ENCODE measurements around the gene PSTPIP1.

The PSTPIP1 gene

GRCh38 chr15:77069521-77070121 is 74.7 kb downstream of the PSTPIP1 start:
- no peak for DNase-seq (ENCODE audit: low spot score)
- H3K9me3 Mint-ChIP-seq: no peaks in the 10 kb centered on the region
- peak overlapping the region; percentile 58 for H3K27ac Mint-ChIP-seq
- peaks cover 9% of the 10 kb centered on the region for H3K27me3 Mint-ChIP-seq (ENCODE audit: low read depth)
- H3K4me3 Mint-ChIP-seq: peak overlapping the region; percentile 78
- peaks cover 26% of the 10 kb centered on the region for H3K4me1 Mint-ChIP-seq (ENCODE audit: low read depth)
- H3K36me3 Mint-ChIP-seq (ENCODE audit: low read depth): peaks cover 2% of the 10 kb centered on the region

GRCh38 chr15:77070180-77070494 is 75.2 kb downstream of the PSTPIP1 start:
- no peak for DNase-seq (ENCODE audit: low spot score)
- H3K4me1 Mint-ChIP-seq (ENCODE audit: low read depth): peaks cover 24% of the 10 kb centered on the region
- peaks cover 11% of the 10 kb centered on the region for H3K27me3 Mint-ChIP-seq (ENCODE audit: low read depth)
- peaks cover 2% of the 10 kb centered on the region for H3K36me3 Mint-ChIP-seq (ENCODE audit: low read depth)
- no peak overlapping the region for H3K27ac Mint-ChIP-seq
- H3K9me3 Mint-ChIP-seq: no peaks in the 10 kb centered on the region
- H3K4me3 Mint-ChIP-seq: peak overlapping the region; percentile 78

- H3K36me3 Mint-ChIP-seq (ENCODE audit: low read depth): peaks cover 2% of the 10 kb centered on the region
- peaks cover 16% of the 10 kb centered on the region for H3K27me3 Mint-ChIP-seq (ENCODE audit: low read depth)
- no peaks in the 10 kb centered on the region for H3K9me3 Mint-ChIP-seq
- peak; percentile 92 for DNase-seq (ENCODE audit: low spot score)
- H3K4me1 Mint-ChIP-seq (ENCODE audit: low read depth): peaks cover 24% of the 10 kb centered on the region
- peak within 1 kb of the TSS; percentile 78 for H3K4me3 Mint-ChIP-seq
- peak within 1 kb of the TSS; percentile 59 for H3K27ac Mint-ChIP-seq
Measured at GRCh38 chr15:77070495-77071304, 75.8 kb downstream of the PSTPIP1 start, which contains the start of gene TSPAN3. Gene TSPAN3 (minus strand): TSS chr15:77071109. CDS start chr15:77070954, 155 bp downstream.

- no peak overlapping the region for H3K27ac Mint-ChIP-seq
- peaks cover 2% of the 10 kb centered on the region for H3K36me3 Mint-ChIP-seq (ENCODE audit: low read depth)
- H3K27me3 Mint-ChIP-seq (ENCODE audit: low read depth): peaks cover 21% of the 10 kb centered on the region
- H3K9me3 Mint-ChIP-seq: no peaks in the 10 kb centered on the region
- H3K4me1 Mint-ChIP-seq (ENCODE audit: low read depth): peaks cover 24% of the 10 kb centered on the region
- DNase-seq (ENCODE audit: low spot score): no peak
- H3K4me3 Mint-ChIP-seq: peak overlapping the region; percentile 65
Measured at GRCh38 chr15:77071305-77072223, 76.6 kb downstream of the PSTPIP1 start.

GRCh38 chr15:77074350-77074749 is 79.4 kb downstream of the PSTPIP1 start:
- Mint-ChIP-seq H3K4me3 (no peak overlapping the region), H3K4me1 (ENCODE audit: low read depth) (peaks cover 13% of the 10 kb centered on the region), H3K27me3 (ENCODE audit: low read depth) (peaks cover 21% of the 10 kb centered on the region), H3K27ac (no peak overlapping the region), H3K36me3 (ENCODE audit: low read depth) (no peaks in the 10 kb centered on the region), H3K9me3 (no peaks in the 10 kb centered on the region)
- no peak for DNase-seq (ENCODE audit: low spot score)

- Mint-ChIP-seq H3K27ac (no peak overlapping the region), H3K36me3 (ENCODE audit: low read depth) (no peaks in the 10 kb centered on the region), H3K4me3 (no peak overlapping the region), H3K4me1 (ENCODE audit: low read depth) (peaks cover 8% of the 10 kb centered on the region), H3K27me3 (ENCODE audit: low read depth) (peaks cover 14% of the 10 kb centered on the region), H3K9me3 (no peaks in the 10 kb centered on the region)
- DNase-seq (ENCODE audit: low spot score): no peak
Measured at GRCh38 chr15:77075528-77075927, 80.6 kb downstream of the PSTPIP1 start.

GRCh38 chr15:77076323-77076915 is 81.5 kb downstream of the PSTPIP1 start:
- peaks cover 14% of the 10 kb centered on the region for H3K27me3 Mint-ChIP-seq (ENCODE audit: low read depth)
- no peak for DNase-seq (ENCODE audit: low spot score)
- H3K9me3 Mint-ChIP-seq: no peaks in the 10 kb centered on the region
- no peaks in the 10 kb centered on the region for H3K36me3 Mint-ChIP-seq (ENCODE audit: low read depth)
- H3K4me3 Mint-ChIP-seq: no peak overlapping the region
- H3K4me1 Mint-ChIP-seq (ENCODE audit: low read depth): peaks cover 4% of the 10 kb centered on the region
- no peak overlapping the region for H3K27ac Mint-ChIP-seq

GRCh38 chr15:77081971-77082370 is 87.0 kb downstream of the PSTPIP1 start:
- Mint-ChIP-seq H3K4me3 (no peak overlapping the region), H3K27me3 (ENCODE audit: low read depth) (no peaks in the 10 kb centered on the region), H3K9me3 (no peaks in the 10 kb centered on the region), H3K27ac (no peak overlapping the region), H3K36me3 (ENCODE audit: low read depth) (no peaks in the 10 kb centered on the region), H3K4me1 (ENCODE audit: low read depth) (peaks cover 25% of the 10 kb centered on the region)
- no peak for DNase-seq (ENCODE audit: low spot score)

GRCh38 chr15:77083381-77084160 is 88.6 kb downstream of the PSTPIP1 start:
- Mint-ChIP-seq H3K27me3 (ENCODE audit: low read depth) (no peaks in the 10 kb centered on the region), H3K36me3 (ENCODE audit: low read depth) (no peaks in the 10 kb centered on the region), H3K9me3 (no peaks in the 10 kb centered on the region), H3K27ac (no peak overlapping the region), H3K4me1 (ENCODE audit: low read depth) (peaks cover 25% of the 10 kb centered on the region), H3K4me3 (peak overlapping the region; percentile 66)
- DNase-seq (ENCODE audit: low spot score): peak; percentile 30

- no peak for DNase-seq (ENCODE audit: low spot score)
- Mint-ChIP-seq H3K27ac (no peak overlapping the region), H3K9me3 (no peaks in the 10 kb centered on the region), H3K36me3 (ENCODE audit: low read depth) (no peaks in the 10 kb centered on the region), H3K27me3 (ENCODE audit: low read depth) (no peaks in the 10 kb centered on the region), H3K4me3 (no peak overlapping the region), H3K4me1 (ENCODE audit: low read depth) (peaks cover 25% of the 10 kb centered on the region)
Measured at GRCh38 chr15:77084436-77084835, 89.5 kb downstream of the PSTPIP1 start.

GRCh38 chr15:77085297-77085696 is 90.4 kb downstream of the PSTPIP1 start:
- peaks cover 25% of the 10 kb centered on the region for H3K4me1 Mint-ChIP-seq (ENCODE audit: low read depth)
- no peak for DNase-seq (ENCODE audit: low spot score)
- no peaks in the 10 kb centered on the region for H3K9me3 Mint-ChIP-seq
- no peak overlapping the region for H3K27ac Mint-ChIP-seq
- H3K36me3 Mint-ChIP-seq (ENCODE audit: low read depth): no peaks in the 10 kb centered on the region
- no peak overlapping the region for H3K4me3 Mint-ChIP-seq
- no peaks in the 10 kb centered on the region for H3K27me3 Mint-ChIP-seq (ENCODE audit: low read depth)

Measured in T-helper 2 cell treated with Interferon-gamma antibody and Interleukin-4, amounts not matched to agents 5 μg/mL and 100 μg/mL, for 36 hours (primary cell).